Activated T-cell treated with anti-CD3 and anti-CD28 coated beads, Interleukin-2, amount 50 U/mL, for 72 hours (primary cell): Measurements from ENCODE around the gene VRK2. TPM values are rescaled to one million over a fixed set of nuclear protein-coding genes. Genes with fewer than 3 reads are reported as not detected.
"Not testable (repeated sequence)": the region's sequence is repeated elsewhere in the genome, so short reads cannot be mapped to it uniquely, and the experiment has no call there.

ENCODE experiments used
- ATAC-seq, 2 donors: fragments of 150-1000 bp; cut with Tn5 transposase; replicated peaks in 1 of 2; 2 replicates each; pipeline ENCODE4 v1.10.0; 2021; ENCODE audit warnings: moderate library complexity in 2 of 2, mild to moderate bottlenecking in 1 of 2
- DNase-seq, 2 donors: peaks; one replicate each; pipeline ENCODE4 v3.0.0; 2021 to 2022; ENCODE audit warnings: mixed read lengths in 1 of 2
- H3K27ac Mint-ChIP-seq: one replicate; pipeline ENCODE4 v1.8.0; 2022; ENCODE audit warnings: mild to moderate bottlenecking, moderate library complexity, mixed read lengths
- H3K27me3 Mint-ChIP-seq: one replicate; pipeline ENCODE4 v1.8.0; 2022; ENCODE audit warnings: low read depth, mixed read lengths
- H3K36me3 Mint-ChIP-seq, 2 donors: one replicate each; pipeline ENCODE4 v1.8.0; 2022; ENCODE audit warnings: mixed read lengths in 2 of 2, mild to moderate bottlenecking in 1 of 2; ENCODE audit not compliant: insufficient read depth in 2 of 2
- H3K4me1 Mint-ChIP-seq: one replicate; pipeline ENCODE4 v1.8.0; 2022; ENCODE audit warnings: low read depth, mixed read lengths
- H3K4me3 Mint-ChIP-seq, 2 donors: one replicate each; pipeline ENCODE4 v1.8.0; 2022; ENCODE audit warnings: mild to moderate bottlenecking in 2 of 2, mixed read lengths in 2 of 2, moderate library complexity in 2 of 2
- H3K9me3 Mint-ChIP-seq, 2 donors: one replicate each; pipeline ENCODE4 v1.8.0; 2022; ENCODE audit warnings: mixed read lengths in 2 of 2
- total RNA-seq, 2 donors: library from RNA; stranded (reverse); gene quantifications; one replicate each; pipeline ENCODE4 v1.2.3, GENCODE V29; 2022

VRK2 gene
- total RNA-seq, 2 donors from 2014 or later, result 22.9 to 24.5 TPM

DNA sequence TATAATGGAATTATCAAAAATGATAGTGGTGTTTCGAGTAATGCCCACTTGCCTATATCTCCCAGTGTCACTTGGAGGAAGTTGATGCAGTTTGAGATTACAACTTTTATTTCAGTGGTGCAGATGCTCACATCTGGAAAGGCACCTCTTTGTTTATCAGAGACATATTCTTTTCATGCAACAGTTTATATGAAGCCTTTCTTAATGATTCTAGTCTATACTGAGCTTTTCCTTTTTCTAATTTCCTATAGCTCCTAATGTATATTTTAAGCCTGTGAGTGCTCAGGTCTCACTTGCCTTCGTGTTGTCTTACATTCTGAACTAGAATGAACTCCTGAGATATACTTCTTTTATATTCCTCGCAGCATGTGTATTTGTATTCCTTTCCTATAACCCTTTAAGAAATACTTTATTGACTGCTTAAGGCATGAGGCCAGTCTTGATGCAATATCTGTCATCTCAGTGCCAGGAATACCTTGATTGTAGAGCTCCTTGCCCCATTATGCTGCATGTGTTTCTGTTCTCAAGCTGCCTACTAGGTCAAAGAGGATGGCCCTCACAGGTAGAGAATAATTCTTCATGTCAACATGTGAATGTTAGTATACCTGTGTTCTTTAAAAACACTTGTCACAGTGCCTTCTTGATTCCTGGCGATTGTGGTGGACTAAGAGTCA lies 52.6 kb downstream of the VRK2 start:
- H3K27me3 Mint-ChIP-seq, result no peaks in the 10 kb centered on the region
- no peak for DNase-seq
- no peak overlapping the region for H3K27ac Mint-ChIP-seq
- H3K36me3 Mint-ChIP-seq, result peaks cover 4 to 8% of the 10 kb centered on the region in 2 donors
- no peak for ATAC-seq
- peaks cover 0 to 2% of the 10 kb centered on the region in 2 donors for H3K9me3 Mint-ChIP-seq
- no peak overlapping the region for H3K4me3 Mint-ChIP-seq
- H3K4me1 Mint-ChIP-seq, result peaks cover 6% of the 10 kb centered on the region

DNA sequence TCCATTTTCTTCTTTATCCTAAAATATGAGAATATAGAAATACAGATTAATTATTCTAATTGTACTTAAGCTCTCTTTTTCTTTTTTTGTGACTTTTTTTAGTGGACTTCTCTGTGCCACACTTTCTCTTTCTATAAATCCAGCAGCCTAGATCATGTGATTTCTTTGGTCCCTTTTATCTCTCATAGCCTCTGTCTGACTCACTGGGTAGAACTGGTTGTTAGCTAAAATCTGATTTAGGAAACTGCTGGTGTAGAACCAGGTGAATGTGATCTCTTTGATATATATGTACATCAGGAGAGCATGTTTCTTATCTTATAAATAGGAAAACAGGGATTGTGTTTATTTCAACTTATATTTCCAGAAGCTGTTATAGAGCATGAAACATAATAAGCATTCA lies 54.9 kb downstream of the VRK2 start:
- DNase-seq, result no peak
- H3K4me1 Mint-ChIP-seq, result peaks cover 6% of the 10 kb centered on the region
- ATAC-seq, result no peak

DNA sequence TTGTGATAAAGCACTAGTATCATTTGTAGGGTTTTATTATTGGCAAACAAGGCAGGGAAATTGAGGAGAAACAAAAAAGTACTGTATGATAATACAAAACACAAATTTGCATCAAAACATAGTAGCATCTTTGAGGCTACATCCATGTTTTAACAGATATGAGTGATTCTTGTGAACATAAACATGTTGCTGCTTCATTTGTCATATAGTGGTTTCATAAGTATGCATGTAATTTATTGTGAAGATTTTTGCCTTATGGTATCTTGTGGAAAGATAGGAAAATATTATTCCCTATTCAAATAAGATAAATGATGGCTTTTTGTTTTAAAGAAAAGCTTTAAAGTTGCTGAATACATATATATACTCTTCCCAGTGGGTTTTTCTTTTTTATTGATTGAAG lies 60.3 kb downstream of the VRK2 start:
- Mint-ChIP-seq H3K9me3 (no peaks in the 10 kb centered on the region), H3K36me3 (peaks cover 0 to 3% of the 10 kb centered on the region in 2 donors), H3K27ac (no peak overlapping the region), H3K27me3 (no peaks in the 10 kb centered on the region), H3K4me3 (no peak overlapping the region), H3K4me1 (peaks cover 14% of the 10 kb centered on the region)
- DNase-seq (no peak), ATAC-seq (no peak)

More for the DNA sequence above, 54.9 kb downstream of the VRK2 start:
- H3K4me3 Mint-ChIP-seq, result no peak overlapping the region
- H3K36me3 Mint-ChIP-seq, result no peaks in the 10 kb centered on the region
- no peak overlapping the region for H3K27ac Mint-ChIP-seq
- H3K9me3 Mint-ChIP-seq, result no peaks in the 10 kb centered on the region
- no peaks in the 10 kb centered on the region for H3K27me3 Mint-ChIP-seq

DNA sequence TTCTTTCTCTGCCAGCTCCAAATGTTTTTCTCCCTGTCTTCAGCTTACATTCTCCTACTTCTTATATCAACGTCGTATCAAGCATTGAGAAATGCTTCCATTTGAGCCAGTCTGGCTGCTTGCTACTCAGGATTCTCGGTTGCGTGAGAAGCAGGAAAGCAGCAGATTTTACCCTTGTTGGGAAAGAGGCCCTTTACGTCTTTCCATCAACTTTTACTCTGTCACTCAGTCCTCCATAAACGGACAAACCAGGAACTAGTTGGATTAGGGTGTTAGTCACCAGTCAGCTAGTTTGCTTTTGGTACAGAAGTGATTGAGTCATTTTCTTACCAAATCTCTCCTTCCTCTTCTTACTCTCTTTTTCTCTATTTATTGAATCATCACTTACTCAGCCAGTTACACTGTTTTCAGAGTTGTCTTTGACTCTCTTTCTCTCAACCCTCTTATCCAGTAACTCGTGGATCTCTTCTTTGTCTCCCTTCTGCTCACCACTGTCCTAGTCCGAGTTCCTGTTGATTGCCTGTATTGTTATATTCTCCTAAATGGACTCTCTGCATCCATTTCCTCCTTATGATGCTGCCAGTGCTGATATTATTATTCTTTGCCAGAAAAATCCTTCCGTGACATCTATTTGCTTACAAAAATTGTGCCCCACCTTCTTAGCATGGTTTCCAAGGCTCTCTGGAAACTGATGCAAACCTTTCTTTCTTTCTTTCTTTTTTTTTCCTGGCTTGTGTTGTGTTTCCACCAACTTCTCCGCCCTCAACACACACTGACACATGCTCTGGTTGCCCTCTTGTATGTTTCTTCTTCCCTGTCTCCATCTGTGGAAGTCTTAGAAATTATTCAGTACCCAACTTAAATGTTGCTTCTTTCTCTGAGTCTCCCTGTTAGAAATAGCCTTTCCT lies 61.5 kb downstream of the VRK2 start:
- DNase-seq, result no peak
- Mint-ChIP-seq H3K4me1 (peaks cover 14% of the 10 kb centered on the region), H3K27me3 (no peaks in the 10 kb centered on the region), H3K9me3 (no peaks in the 10 kb centered on the region), H3K36me3 (peaks cover 0 to 3% of the 10 kb centered on the region in 2 donors), H3K4me3 (peak overlapping the region in 1 of 2 donors; percentile 14), H3K27ac (peak overlapping the region; percentile 8)
- peak; percentile 90 to 96 for ATAC-seq

DNA sequence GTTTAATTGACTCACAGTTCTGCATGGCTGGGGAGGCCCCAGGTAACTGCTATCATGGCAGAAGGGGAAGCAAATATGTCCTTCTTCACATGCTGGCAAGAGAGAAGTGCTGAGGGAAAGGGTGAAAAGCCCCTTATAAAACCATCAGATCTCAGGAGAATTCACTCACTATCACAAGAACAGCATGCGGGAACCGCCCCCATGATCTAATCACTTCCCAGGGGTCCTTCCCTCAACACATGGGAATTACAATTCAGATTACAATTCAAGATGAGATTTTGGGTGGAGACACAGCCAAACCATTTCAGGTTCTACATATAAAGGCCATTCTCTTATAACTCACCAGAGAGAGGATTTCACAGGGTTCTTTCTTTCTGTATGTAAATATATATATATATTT lies 62.9 kb downstream of the VRK2 start:
- peaks cover 14% of the 10 kb centered on the region for H3K4me1 Mint-ChIP-seq
- H3K9me3 Mint-ChIP-seq, result no peaks in the 10 kb centered on the region
- DNase-seq, result no peak
- no peak for ATAC-seq
- peaks cover 0 to 3% of the 10 kb centered on the region in 2 donors for H3K36me3 Mint-ChIP-seq
- H3K27ac Mint-ChIP-seq, result no peak overlapping the region
- no peaks in the 10 kb centered on the region for H3K27me3 Mint-ChIP-seq
- H3K4me3 Mint-ChIP-seq, result no peak overlapping the region

DNA sequence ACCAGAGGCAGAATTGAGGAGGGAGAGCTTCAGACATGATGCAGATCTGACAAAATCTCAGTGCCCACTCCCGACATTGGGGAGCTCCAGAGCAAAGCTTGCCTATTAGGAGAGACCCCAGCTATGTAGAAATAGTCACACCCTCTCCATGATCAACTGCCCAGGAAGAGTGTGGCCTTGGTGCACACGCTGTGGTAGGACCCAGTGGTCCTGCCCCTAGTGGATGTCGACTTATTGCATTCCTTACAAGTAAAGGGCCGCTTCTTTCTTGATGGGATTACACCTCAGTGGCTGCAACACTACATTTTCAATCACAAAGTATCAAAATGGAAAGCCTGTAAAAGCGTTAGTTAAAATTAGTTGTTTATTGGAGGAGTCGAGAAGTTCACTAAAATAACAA lies 64.2 kb downstream of the VRK2 start:
- Mint-ChIP-seq H3K36me3 (peaks cover 0 to 5% of the 10 kb centered on the region in 2 donors), H3K27me3 (no peaks in the 10 kb centered on the region), H3K4me1 (peaks cover 14% of the 10 kb centered on the region), H3K4me3 (no peak overlapping the region), H3K9me3 (peaks cover 0 to 6% of the 10 kb centered on the region in 2 donors), H3K27ac (no peak overlapping the region)
- no peak for DNase-seq
- ATAC-seq, result no peak

DNA sequence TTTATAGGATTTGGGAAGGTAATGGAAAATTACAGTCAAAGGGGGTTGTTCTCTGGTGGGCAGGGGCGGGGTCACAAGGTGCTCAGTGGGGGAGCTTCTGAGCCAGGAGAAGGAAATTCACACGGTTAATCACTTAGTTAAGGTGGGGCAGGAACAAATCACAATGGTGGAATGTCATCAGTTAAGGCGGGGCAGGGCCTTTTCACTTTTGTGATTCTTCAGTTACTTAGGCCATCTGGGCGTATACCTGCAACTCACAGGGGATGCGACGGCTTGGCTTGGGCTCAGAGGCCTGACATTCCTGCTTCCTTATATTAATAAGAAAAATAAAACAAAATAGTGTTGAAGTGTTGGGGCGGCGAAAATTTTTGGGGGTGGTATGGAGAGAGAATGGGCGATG lies 67.0 kb downstream of the VRK2 start:
- H3K27ac Mint-ChIP-seq, H3K36me3 Mint-ChIP-seq, H3K4me1 Mint-ChIP-seq, H3K27me3 Mint-ChIP-seq, ATAC-seq, H3K4me3 Mint-ChIP-seq, DNase-seq, H3K9me3 Mint-ChIP-seq: not testable (repeated sequence)

DNA sequence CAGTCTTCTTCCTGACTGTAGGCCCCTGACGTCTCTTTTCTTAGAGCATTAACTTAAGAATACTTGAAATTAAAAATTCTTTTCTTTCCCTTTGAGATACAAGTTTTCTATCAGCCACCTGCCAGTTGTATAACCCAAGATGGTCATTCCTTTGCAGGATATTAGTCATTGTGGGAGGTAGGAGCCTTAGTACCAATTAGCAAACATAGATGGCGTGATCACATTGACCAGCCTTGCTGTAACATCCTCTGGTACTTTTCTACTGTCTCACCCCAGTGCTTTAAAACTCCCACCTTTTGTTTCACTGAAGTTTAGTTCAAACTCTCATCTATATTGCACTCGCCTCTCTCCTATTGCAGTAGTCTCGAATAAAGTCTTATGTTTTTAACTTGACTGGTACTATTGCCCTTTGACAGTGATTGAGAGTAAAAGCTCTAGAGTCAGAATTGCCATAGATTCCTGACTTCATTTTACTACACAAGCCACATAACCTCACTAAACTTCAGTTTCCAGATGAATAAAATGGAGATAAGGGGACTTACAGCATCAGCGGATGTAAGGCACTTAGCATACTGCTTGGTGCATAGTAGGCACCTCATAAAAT lies 74.1 kb downstream of the VRK2 start:
- no peak overlapping the region for H3K27ac Mint-ChIP-seq
- peaks cover 8% of the 10 kb centered on the region in 2 donors for H3K36me3 Mint-ChIP-seq
- H3K27me3 Mint-ChIP-seq, result no peaks in the 10 kb centered on the region
- ATAC-seq, result peak in 1 of 2 donors; percentile 53
- peaks cover 3 to 4% of the 10 kb centered on the region in 2 donors for H3K9me3 Mint-ChIP-seq
- no peak for DNase-seq
- H3K4me1 Mint-ChIP-seq, result peaks cover 6% of the 10 kb centered on the region
- H3K4me3 Mint-ChIP-seq, result no peak overlapping the region

DNA sequence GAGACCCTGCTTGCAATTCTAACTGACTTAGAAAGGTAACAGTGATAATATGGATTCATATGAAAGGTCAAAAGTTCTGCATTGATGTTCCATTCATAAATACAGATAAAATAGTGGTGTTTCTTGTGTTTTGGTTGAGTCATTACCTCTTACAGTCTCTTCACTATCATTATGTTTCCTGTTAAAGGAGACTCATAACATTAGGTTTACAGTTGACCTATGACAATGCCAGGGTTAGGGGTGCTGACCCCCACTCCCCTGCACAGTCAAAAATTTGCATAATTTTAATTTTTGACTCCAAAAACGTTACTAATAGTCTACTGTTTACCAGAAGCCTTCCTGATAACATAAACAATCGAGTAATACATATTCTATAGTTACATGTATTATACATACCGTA lies 75.4 kb downstream of the VRK2 start:
- no peak overlapping the region for H3K4me3 Mint-ChIP-seq
- ATAC-seq, result no peak

DNA sequence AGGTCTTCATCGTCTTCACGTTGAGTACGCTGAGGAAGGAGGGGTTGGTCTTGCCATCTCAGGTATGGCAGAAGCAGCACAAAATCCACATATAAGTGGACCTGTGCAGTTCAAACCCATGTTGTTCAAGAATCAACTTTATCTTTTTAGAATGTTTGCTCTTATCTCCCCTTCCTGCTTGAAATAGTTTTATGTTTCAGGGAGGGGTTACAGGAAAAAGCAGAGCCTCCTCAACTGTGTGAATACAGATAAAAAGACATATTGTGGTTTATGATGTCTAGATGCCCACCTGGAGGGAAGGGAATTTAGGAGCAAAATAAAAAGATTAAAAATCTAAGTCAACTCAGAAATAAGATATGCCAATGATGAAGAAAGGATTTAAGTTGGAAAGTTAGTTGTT lies 75.9 kb downstream of the VRK2 start:
- no peak for DNase-seq
- no peak overlapping the region for H3K27ac Mint-ChIP-seq
- no peaks in the 10 kb centered on the region for H3K27me3 Mint-ChIP-seq
- peaks cover 6% of the 10 kb centered on the region for H3K4me1 Mint-ChIP-seq
- ATAC-seq, result no peak
- H3K9me3 Mint-ChIP-seq, result peaks cover 3 to 4% of the 10 kb centered on the region in 2 donors
- peaks cover 7 to 8% of the 10 kb centered on the region in 2 donors for H3K36me3 Mint-ChIP-seq
- no peak overlapping the region for H3K4me3 Mint-ChIP-seq

More for the DNA sequence above, 75.4 kb downstream of the VRK2 start:
- DNase-seq, result no peak
- H3K27me3 Mint-ChIP-seq, result no peaks in the 10 kb centered on the region
- H3K9me3 Mint-ChIP-seq, result peaks cover 3 to 4% of the 10 kb centered on the region in 2 donors
- no peak overlapping the region for H3K27ac Mint-ChIP-seq
- peaks cover 6% of the 10 kb centered on the region for H3K4me1 Mint-ChIP-seq
- H3K36me3 Mint-ChIP-seq, result peaks cover 8% of the 10 kb centered on the region in 2 donors

DNA sequence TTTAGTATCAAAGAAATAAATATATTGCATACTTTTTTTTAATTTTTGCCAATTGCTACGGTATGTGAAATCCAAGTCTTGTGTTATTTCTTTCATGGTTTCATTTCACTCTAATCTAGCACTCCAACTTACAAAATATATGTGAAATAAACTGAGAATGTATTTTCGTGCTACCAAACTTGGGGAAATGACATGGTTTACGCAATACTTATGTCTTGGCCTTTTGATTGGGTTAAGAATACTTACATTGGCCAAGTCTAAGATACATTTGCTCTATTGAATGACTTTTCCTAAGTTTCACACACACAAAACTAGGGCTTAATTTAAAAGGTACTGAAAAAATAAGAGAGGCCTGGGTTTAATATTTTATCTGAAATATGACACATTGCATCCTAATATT lies 80.5 kb downstream of the VRK2 start:
- Mint-ChIP-seq H3K27me3 (no peaks in the 10 kb centered on the region), H3K36me3 (peaks cover 2 to 4% of the 10 kb centered on the region in 2 donors), H3K4me3 (no peak overlapping the region), H3K9me3 (no peaks in the 10 kb centered on the region), H3K4me1 (no peaks in the 10 kb centered on the region), H3K27ac (no peak overlapping the region)
- DNase-seq (no peak), ATAC-seq (no peak)

DNA sequence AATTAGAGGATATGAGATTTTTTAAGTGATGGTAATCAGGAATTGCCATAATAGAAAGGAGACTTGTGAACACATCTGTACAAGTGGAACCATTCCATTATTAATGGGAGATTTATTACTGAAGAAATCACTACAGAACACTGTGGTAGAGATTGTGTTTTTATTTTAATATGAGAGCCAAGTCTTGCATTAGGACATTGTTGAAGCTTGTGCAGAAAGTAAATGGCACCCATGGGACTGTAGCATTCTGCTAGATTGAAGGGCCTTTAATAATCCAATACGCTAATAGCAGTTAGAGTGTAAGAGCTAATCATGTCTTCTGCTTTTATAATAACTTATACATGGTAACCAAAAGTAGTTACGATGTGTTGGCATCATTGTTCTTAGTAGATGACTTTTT lies 83.6 kb downstream of the VRK2 start:
- Mint-ChIP-seq H3K36me3 (peaks cover 0 to 3% of the 10 kb centered on the region in 2 donors), H3K4me3 (no peak overlapping the region), H3K4me1 (no peaks in the 10 kb centered on the region), H3K9me3 (no peaks in the 10 kb centered on the region), H3K27me3 (no peaks in the 10 kb centered on the region), H3K27ac (no peak overlapping the region)
- DNase-seq (no peak), ATAC-seq (no peak)
